ENCODE data around the gene PLSCR1.
"Not testable (repeated sequence)": the region's sequence is repeated elsewhere in the genome, so short reads cannot be mapped to it uniquely, and the experiment has no call there.

PLSCR1 gene

GRCh38 chr3:146547235-146547835 is 2.9 kb upstream of the PLSCR1 start:
- DNase-seq = no peak

GRCh38 chr3:146546366-146546965 is 2.1 kb upstream of the PLSCR1 start:
- no peak for DNase-seq

- DNase-seq = no peak
These were observed 622 bp upstream of the PLSCR1 start for GRCh38 chr3:146544929-146545528.

- DNase-seq = peak; percentile 59
These were observed 876 bp downstream of the PLSCR1 start for GRCh38 chr3:146543461-146544001.

- DNase-seq = no peak
These were observed 1.4 kb downstream of the PLSCR1 start for GRCh38 chr3:146542978-146543377.

- DNase-seq = no peak
These were observed 2.2 kb downstream of the PLSCR1 start for GRCh38 chr3:146542179-146542578.

GRCh38 chr3:146540978-146541377 is 3.4 kb downstream of the PLSCR1 start:
- DNase-seq = no peak

GRCh38 chr3:146540236-146540635 is 4.2 kb downstream of the PLSCR1 start:
- no peak for DNase-seq

GRCh38 chr3:146539315-146539714 is 5.1 kb downstream of the PLSCR1 start:
- DNase-seq = no peak

- DNase-seq = no peak
These were observed 6.8 kb downstream of the PLSCR1 start for GRCh38 chr3:146537603-146538002.

- DNase-seq = no peak
These were observed 7.7 kb downstream of the PLSCR1 start for GRCh38 chr3:146536681-146537080.

GRCh38 chr3:146532406-146532805 is 12.0 kb downstream of the PLSCR1 start:
- no peak for DNase-seq

GRCh38 chr3:146530609-146531008 is 13.8 kb downstream of the PLSCR1 start:
- no peak for DNase-seq

GRCh38 chr3:146529021-146529420 is 15.4 kb downstream of the PLSCR1 start:
- no peak for DNase-seq

GRCh38 chr3:146524961-146525360 is 19.4 kb downstream of the PLSCR1 start:
- no peak for DNase-seq

GRCh38 chr3:146523531-146523930 is 20.9 kb downstream of the PLSCR1 start:
- DNase-seq = no peak

- DNase-seq = not testable (repeated sequence)
These were observed 21.9 kb downstream of the PLSCR1 start for GRCh38 chr3:146522174-146523158.

- no peak for DNase-seq
These were observed 23.0 kb downstream of the PLSCR1 start for GRCh38 chr3:146521394-146521793.

GRCh38 chr3:146519810-146520209 is 24.6 kb downstream of the PLSCR1 start:
- DNase-seq = no peak

- no peak for DNase-seq
These were observed 26.5 kb downstream of the PLSCR1 start for GRCh38 chr3:146517684-146518435.

GRCh38 chr3:146513386-146514051 is 30.9 kb downstream of the PLSCR1 start:
- DNase-seq = no peak

Data from activated CD8-positive, alpha-beta memory T cell treated with anti-CD3 and anti-CD28 coated beads for 24 hours (primary cell).